Islet precursor cell (in vitro differentiated cells): Measurements from ENCODE around the gene NEURL1.
"Not testable (repeated sequence)": the region's sequence is repeated elsewhere in the genome, so short reads cannot be mapped to it uniquely, and the experiment has no call there.

Source experiments
- DNase-seq: peaks from one replicate; pipeline ENCODE4 v3.0.0-alpha.2; 2018

NEURL1 gene

GRCh38 chr10:103590744-103591291 lies 97.3 kb downstream of the NEURL1 start:
- DNase-seq: no peak

GRCh38 chr10:103592186-103593021 lies 98.9 kb downstream of the NEURL1 start:
- peak; percentile 77 for DNase-seq

GRCh38 chr10:103593022-103593570 lies 99.6 kb downstream of the NEURL1 start:
- no peak for DNase-seq

- no peak for DNase-seq
These were observed 102.6 kb downstream of the NEURL1 start for GRCh38 chr10:103595933-103596726.

DNA sequence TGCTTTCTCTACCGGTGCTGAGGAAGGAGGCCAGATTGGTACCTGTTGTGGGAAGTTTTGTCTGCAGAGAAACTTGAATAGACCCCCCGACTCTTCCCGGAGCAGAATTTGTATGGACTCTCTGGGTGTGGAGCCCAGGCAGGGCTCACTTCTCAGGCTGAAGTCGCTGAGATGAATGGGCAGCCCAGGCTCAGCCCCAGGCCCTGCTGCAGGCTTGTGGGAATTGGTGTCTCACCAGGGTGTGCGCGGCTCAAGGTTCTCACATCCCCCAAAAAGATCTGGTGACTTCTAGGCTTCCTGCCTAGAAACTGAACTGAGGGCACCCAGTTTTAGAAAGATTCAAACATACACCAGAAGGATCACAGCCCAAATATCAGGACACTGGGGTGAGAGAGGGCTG lies 103.5 kb downstream of the NEURL1 start:
- DNase-seq: no peak

- DNase-seq: peak; percentile 76
These were observed 105.2 kb downstream of the NEURL1 start for GRCh38 chr10:103598654-103599115.

- DNase-seq: no peak
These were observed 105.7 kb downstream of the NEURL1 start for GRCh38 chr10:103599211-103599610.

DNA sequence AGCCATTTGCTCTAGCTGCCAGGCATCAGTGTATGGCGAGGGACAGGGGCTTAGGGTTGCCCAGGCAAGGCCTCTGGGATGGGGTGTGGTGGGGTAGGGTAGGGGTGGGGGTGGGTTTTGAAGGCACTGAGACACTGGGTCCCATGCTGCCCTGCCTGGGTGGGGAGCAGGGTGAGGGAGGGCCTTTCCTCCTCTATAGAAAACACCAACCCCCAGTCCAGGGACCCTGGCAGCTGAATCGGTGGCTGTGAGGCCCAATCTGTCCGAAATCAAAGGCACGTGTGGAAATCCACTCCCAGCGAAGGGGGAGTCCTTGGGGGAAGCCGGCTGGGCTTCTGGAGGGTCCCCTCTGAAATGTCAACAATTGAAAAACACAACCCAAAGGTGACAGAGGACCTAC lies 106.4 kb downstream of the NEURL1 start:
- DNase-seq: no peak

DNA sequence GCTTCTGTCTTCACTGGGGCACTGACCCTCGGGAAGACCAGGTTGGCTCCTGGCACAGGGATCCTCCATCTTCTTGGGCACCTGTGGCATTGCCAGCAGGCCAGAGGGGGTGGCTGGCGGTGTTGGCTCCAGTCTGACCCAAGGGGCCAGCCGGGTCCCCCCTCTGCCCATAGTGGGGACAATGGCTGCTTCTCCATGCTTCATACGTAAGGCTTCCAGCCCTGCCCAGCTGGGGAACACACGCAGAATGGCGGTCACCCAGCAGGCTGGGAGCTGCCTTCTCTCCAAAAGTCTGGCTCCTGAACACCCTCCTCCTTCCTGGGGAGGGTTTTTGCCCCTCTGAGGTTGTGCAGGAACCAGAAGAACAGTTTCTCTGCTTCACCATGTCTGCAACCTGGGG lies 106.8 kb downstream of the NEURL1 start:
- DNase-seq: no peak

GRCh38 chr10:103600956-103601569 lies 107.6 kb downstream of the NEURL1 start:
- no peak for DNase-seq

DNA sequence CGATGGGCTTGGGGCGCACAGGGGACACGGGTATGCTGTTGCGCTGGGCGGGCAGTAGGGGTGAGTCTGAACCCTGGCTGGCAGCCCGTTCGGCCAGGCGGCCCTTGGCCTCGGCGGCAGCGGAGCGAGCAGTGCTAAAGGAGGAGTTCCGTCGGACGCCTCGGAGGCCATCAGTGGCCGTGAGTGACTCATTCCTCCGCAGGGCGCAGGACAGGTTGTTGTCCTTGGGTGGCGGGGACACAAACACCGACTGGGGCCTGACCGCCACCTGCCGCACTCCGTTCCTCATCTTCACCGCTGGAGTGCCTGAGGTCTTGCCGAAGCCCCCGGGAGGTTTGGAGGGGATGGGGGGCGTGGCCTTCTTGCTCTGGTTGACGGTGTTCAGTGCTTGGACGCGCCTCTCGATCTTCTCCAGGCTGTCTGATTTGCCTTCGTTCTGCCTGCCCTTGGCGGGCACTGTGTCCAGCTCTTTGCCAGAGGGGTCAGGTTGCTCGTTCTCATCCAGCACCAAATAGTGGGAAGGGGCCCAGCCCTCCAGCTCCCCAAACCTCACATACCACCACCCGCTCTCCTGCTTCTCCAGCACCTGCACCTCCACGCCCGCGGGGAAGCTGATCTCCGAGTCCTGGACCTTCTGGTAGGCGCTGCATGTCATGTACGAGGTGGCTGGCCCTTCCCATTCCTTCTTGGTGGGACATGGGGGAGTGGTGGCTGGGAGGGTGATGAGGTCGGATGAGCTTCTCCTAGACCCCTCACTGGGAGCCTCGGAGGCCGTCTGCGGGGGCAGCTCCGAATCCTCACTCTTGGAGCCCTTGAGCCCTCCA lies 108.7 kb downstream of the NEURL1 start:
- no peak for DNase-seq

- no peak for DNase-seq
These were observed 109.3 kb downstream of the NEURL1 start for GRCh38 chr10:103602852-103603155.

- DNase-seq: no peak
These were observed 109.9 kb downstream of the NEURL1 start for GRCh38 chr10:103603382-103603781.

DNA sequence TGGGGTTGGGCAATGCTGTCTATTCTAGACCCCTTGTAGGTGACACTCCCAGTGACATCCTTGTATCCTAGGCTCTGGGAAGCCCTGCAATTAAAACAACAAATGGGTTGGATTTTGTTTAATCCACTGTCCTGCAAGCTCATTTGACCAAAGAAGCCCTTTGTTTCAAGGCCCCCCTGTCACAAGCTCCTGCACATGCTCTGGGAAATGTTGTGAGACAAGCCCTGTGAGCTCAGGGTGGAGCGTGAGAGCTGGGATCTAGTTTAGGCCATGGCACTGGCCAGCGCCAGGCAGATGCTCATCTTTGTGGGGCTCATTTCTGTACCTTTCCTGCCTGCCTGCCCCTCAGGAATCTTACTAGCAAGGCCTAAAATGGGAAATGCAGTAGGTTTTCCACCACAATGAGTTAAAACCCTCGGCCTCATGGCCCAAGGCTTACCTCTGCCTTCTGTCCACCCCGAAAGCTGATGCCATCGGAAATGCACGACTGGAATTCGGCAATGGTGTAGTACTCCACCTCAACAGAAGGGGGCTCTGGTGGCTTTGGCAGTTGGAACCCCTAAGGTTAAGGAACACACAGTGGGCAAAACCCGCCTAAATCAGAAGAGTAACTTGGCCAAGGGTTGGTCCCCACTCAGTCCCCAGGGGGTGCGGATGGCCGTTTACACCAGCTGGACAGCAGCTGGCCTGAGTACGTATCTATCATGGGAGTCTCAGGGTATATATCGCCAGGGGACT lies 112.0 kb downstream of the NEURL1 start:
- DNase-seq: no peak

GRCh38 chr10:103606097-103606438 lies 112.6 kb downstream of the NEURL1 start:
- not testable (repeated sequence) for DNase-seq

- not testable (repeated sequence) for DNase-seq
These were observed 113.5 kb downstream of the NEURL1 start for GRCh38 chr10:103607051-103607450.

- not testable (repeated sequence) for DNase-seq
These were observed 114.6 kb downstream of the NEURL1 start for GRCh38 chr10:103608056-103608455.

GRCh38 chr10:103609231-103610082 lies 116.0 kb downstream of the NEURL1 start:
- no peak for DNase-seq

- DNase-seq: no peak
These were observed 116.6 kb downstream of the NEURL1 start for GRCh38 chr10:103610083-103610472.

GRCh38 chr10:103610921-103611511 lies 117.5 kb downstream of the NEURL1 start:
- DNase-seq: no peak
